NCI-H2029 treated with DMSO at 0.1 percent for 48 hours (cell line): ENCODE results near the gene ASCC1.
A peak's percentile ranks its signal among the peaks of the same experiment; 100 is the strongest.

Experiments used
- DNase-seq: peaks from one replicate; lab custom pipeline; 2025; lab: John Stamatoyannopoulos, UW

ASCC1 gene

GRCh38 chr10:72065439-72066025 lies 150.5 kb downstream of the ASCC1 start:
- DNase-seq = no peak

GRCh38 chr10:72063703-72064391 lies 152.2 kb downstream of the ASCC1 start:
- no peak for DNase-seq

- no peak for DNase-seq
Measured at GRCh38 chr10:72062832-72063702, 153.0 kb downstream of the ASCC1 start.

GRCh38 chr10:72062382-72062781 lies 153.7 kb downstream of the ASCC1 start:
- no peak for DNase-seq

- DNase-seq = no peak
Measured at GRCh38 chr10:72061930-72062329, 154.1 kb downstream of the ASCC1 start.

- DNase-seq = no peak
Measured at GRCh38 chr10:72061491-72061890, 154.6 kb downstream of the ASCC1 start.

GRCh38 chr10:72059843-72060822 lies 155.9 kb downstream of the ASCC1 start:
- DNase-seq = no peak

GRCh38 chr10:72058989-72059842 lies 156.9 kb downstream of the ASCC1 start:
- DNase-seq = no peak

GRCh38 chr10:72058347-72058898 lies 157.7 kb downstream of the ASCC1 start:
- DNase-seq = no peak

- no peak for DNase-seq
Measured at GRCh38 chr10:72056932-72057751, 158.9 kb downstream of the ASCC1 start.

GRCh38 chr10:72056113-72056512 lies 160.0 kb downstream of the ASCC1 start:
- DNase-seq = no peak

- no peak for DNase-seq
Measured at GRCh38 chr10:72053690-72054089, 162.4 kb downstream of the ASCC1 start.

GRCh38 chr10:72050873-72051272 lies 165.2 kb downstream of the ASCC1 start:
- no peak for DNase-seq

GRCh38 chr10:72049969-72050781 lies 165.9 kb downstream of the ASCC1 start:
- no peak for DNase-seq

- no peak for DNase-seq
Measured at GRCh38 chr10:72049472-72049871, 166.6 kb downstream of the ASCC1 start.

GRCh38 chr10:72048450-72049124 lies 167.5 kb downstream of the ASCC1 start:
- DNase-seq = peak; percentile 57
